ENCODE measurements around the gene DISC1. TPM values are rescaled to one million over a fixed set of nuclear protein-coding genes. Genes with fewer than 3 reads are reported as not detected.

The DISC1 gene
- total RNA-seq, 1 experiment from 2014 or later: 0.36 TPM

DNA sequence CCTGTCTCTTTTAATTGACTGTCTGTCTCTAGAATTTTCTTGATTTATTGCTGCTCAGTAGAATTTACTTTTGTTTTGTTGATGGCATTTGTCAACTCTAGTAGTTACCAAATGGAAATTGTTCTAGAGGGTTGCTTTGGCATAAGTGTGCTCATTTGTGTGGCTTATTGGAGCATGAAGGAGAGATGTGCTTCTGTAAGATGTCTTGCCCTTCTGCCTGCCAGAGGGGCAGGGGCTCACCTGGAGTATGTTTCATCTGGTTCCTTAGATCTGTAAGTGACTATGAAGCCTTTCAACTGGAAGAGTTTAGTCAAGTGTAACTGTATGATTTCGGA is 345.5 kb downstream of the DISC1 start:
- no peaks in the 10 kb centered on the region for H3K9me3 ChIP-seq (ENCODE audit: control insufficient read depth, insufficient read depth, low read depth, low read length)
- H3K27me3 ChIP-seq (ENCODE audit: control insufficient read depth, insufficient read depth, low read length): no peaks in the 10 kb centered on the region
- ATAC-seq (no peak), DNase-seq (ENCODE audit: low read depth, low spot score) (no peak)
- H3K4me1 ChIP-seq (ENCODE audit: control insufficient read depth, insufficient read depth, low read length): no peaks in the 10 kb centered on the region
- in situ Hi-C loops (cut with HindIII; ENCODE audit: low pct_unique_long_range_greater_than_20kb, low sequenced_read_pairs) (no loop called here), intact Hi-C loops (cut with micrococcal nuclease; ENCODE audit: unreplicated experiment) (no loop called here)
- POLR2A ChIA-PET: no interaction called here
- no peaks in the 10 kb centered on the region for H3K36me3 ChIP-seq (ENCODE audit: control insufficient read depth, insufficient read depth, low read length)
- H3K4me3 ChIP-seq (ENCODE audit: low read depth in 2 of 2, low read length in 2 of 2): no peak overlapping the region
- H3K27ac ChIP-seq (ENCODE audit: low read length): no peak overlapping the region
- BruUV-seq (replicated peaks): no TSS peak
- TF ChIP-seq POLR2AphosphoS5 (IDR thresholded peaks at IDR 0.05; ENCODE audit: low read depth, low read length): no peak
- no peak for TF ChIP-seq SIN3A (IDR thresholded peaks at IDR 0.05; ENCODE audit: borderline replicate concordance, insufficient read depth, low read depth, low read length)
- TF ChIP-seq, protein P1, sequence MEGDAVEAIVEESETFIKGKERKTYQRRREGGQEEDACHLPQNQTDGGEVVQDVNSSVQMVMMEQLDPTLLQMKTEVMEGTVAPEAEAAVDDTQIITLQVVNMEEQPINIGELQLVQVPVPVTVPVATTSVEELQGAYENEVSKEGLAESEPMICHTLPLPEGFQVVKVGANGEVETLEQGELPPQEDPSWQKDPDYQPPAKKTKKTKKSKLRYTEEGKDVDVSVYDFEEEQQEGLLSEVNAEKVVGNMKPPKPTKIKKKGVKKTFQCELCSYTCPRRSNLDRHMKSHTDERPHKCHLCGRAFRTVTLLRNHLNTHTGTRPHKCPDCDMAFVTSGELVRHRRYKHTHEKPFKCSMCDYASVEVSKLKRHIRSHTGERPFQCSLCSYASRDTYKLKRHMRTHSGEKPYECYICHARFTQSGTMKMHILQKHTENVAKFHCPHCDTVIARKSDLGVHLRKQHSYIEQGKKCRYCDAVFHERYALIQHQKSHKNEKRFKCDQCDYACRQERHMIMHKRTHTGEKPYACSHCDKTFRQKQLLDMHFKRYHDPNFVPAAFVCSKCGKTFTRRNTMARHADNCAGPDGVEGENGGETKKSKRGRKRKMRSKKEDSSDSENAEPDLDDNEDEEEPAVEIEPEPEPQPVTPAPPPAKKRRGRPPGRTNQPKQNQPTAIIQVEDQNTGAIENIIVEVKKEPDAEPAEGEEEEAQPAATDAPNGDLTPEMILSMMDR (IDR thresholded peaks at IDR 0.05): no peak
- no peak for TF ChIP-seq TCF7L2 (IDR thresholded peaks at IDR 0.05; ENCODE audit: low read depth, low read length)
- TF ChIP-seq, protein P2, sequence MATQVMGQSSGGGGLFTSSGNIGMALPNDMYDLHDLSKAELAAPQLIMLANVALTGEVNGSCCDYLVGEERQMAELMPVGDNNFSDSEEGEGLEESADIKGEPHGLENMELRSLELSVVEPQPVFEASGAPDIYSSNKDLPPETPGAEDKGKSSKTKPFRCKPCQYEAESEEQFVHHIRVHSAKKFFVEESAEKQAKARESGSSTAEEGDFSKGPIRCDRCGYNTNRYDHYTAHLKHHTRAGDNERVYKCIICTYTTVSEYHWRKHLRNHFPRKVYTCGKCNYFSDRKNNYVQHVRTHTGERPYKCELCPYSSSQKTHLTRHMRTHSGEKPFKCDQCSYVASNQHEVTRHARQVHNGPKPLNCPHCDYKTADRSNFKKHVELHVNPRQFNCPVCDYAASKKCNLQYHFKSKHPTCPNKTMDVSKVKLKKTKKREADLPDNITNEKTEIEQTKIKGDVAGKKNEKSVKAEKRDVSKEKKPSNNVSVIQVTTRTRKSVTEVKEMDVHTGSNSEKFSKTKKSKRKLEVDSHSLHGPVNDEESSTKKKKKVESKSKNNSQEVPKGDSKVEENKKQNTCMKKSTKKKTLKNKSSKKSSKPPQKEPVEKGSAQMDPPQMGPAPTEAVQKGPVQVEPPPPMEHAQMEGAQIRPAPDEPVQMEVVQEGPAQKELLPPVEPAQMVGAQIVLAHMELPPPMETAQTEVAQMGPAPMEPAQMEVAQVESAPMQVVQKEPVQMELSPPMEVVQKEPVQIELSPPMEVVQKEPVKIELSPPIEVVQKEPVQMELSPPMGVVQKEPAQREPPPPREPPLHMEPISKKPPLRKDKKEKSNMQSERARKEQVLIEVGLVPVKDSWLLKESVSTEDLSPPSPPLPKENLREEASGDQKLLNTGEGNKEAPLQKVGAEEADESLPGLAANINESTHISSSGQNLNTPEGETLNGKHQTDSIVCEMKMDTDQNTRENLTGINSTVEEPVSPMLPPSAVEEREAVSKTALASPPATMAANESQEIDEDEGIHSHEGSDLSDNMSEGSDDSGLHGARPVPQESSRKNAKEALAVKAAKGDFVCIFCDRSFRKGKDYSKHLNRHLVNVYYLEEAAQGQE (IDR thresholded peaks at IDR 0.05; ENCODE audit: insufficient read depth in 1 of 2, low read depth in 2 of 2, low read length in 1 of 2): no peak
- CTCF ChIA-PET: interaction anchor here (0.7 kb wide), 1 partner anchor 334 kb away, joined by 3 read pairs; no protein-coding TSS in a partner anchor

DNA sequence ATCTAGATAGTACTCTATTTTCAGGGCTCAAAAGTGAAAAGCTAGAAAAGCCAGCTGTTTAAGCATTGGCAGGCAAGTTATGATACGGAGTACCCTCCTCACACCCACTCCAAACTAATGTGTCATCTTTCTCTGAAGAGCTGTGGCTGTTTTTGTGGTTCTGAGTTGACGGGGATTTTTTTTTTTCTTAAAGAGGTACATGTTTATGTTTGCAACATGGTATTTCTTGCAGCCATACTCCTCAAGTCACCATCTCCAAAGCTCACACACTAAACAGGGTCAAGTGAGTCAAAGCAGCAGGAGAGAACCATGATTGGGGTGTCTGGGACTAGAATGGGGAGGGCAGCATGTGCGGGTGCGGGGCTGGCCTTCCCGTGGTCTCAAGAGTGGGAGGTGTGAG is 347.2 kb downstream of the DISC1 start:
- no TSS peak for BruUV-seq (replicated peaks)
- no peak overlapping the region for H3K4me3 ChIP-seq (ENCODE audit: low read depth in 2 of 2, low read length in 2 of 2)
- no peaks in the 10 kb centered on the region for H3K9me3 ChIP-seq (ENCODE audit: control insufficient read depth, insufficient read depth, low read depth, low read length)
- no peaks in the 10 kb centered on the region for H3K36me3 ChIP-seq (ENCODE audit: control insufficient read depth, insufficient read depth, low read length)
- POLR2A ChIA-PET: interaction anchor here (0.5 kb wide), 1 partner anchor 214 kb away, joined by 9 read pairs; no protein-coding TSS in a partner anchor
- H3K27ac ChIP-seq (ENCODE audit: low read length): no peak overlapping the region
- ATAC-seq (no peak), DNase-seq (ENCODE audit: low read depth, low spot score) (no peak)
- intact Hi-C loops (cut with micrococcal nuclease; ENCODE audit: unreplicated experiment): no loop called here
- no peaks in the 10 kb centered on the region for H3K4me1 ChIP-seq (ENCODE audit: control insufficient read depth, insufficient read depth, low read length)
- TF ChIP-seq SIN3A (IDR thresholded peaks at IDR 0.05; ENCODE audit: borderline replicate concordance, insufficient read depth, low read depth, low read length) (no peak), POLR2AphosphoS5 (IDR thresholded peaks at IDR 0.05; ENCODE audit: low read depth, low read length) (no peak), TCF7L2 (IDR thresholded peaks at IDR 0.05; ENCODE audit: low read depth, low read length) (no peak)
- TF ChIP-seq, protein P2 (IDR thresholded peaks at IDR 0.05; ENCODE audit: insufficient read depth in 1 of 2, low read depth in 2 of 2, low read length in 1 of 2): no peak
- TF ChIP-seq, protein P1 (IDR thresholded peaks at IDR 0.05): no peak
- no peaks in the 10 kb centered on the region for H3K27me3 ChIP-seq (ENCODE audit: control insufficient read depth, insufficient read depth, low read length)
- in situ Hi-C loops (cut with HindIII; ENCODE audit: low pct_unique_long_range_greater_than_20kb, low sequenced_read_pairs): no loop called here
- CTCF ChIA-PET: no interaction called here
